PFSK-1 (cell line): Measurements from ENCODE around the gene PSMC1.

Source experiments
- FOXP2 ChIP-seq: optimal IDR thresholded peaks from 2 replicates; pipeline ENCODE3; 2011; ENCODE audit warnings: borderline replicate concordance, control low read depth, inconsistent platforms; ENCODE audit not compliant: insufficient read depth; ENCODE audit errors: extremely low read length, extremely low read depth
- POLR2AphosphoS5 ChIP-seq: IDR thresholded peaks from 2 replicates; pipeline ENCODE4 v1.6.1; 2012; ENCODE audit warnings: low read depth, mild to moderate bottlenecking, control low read depth, low read length, moderate library complexity
- REST ChIP-seq, 2 experiments: IDR thresholded peaks; 2 replicates each; pipeline versions ENCODE4 v1.6.1 to v1.8.0; 2011 to 2012; ENCODE audit warnings: low read depth in 2 of 2, low read length in 2 of 2, control low read depth in 1 of 2, inconsistent platforms in 1 of 2, mild to moderate bottlenecking in 1 of 2, moderate library complexity in 1 of 2; ENCODE audit not compliant: insufficient read depth in 1 of 2
- SIN3A ChIP-seq: IDR thresholded peaks from 2 replicates; pipeline ENCODE4 v1.6.1; 2012; ENCODE audit warnings: mild to moderate bottlenecking, low read length, moderate library complexity, borderline replicate concordance; ENCODE audit not compliant: insufficient read depth
- TAF1 ChIP-seq: IDR thresholded peaks from 2 replicates; pipeline ENCODE4 v1.6.1; 2012; ENCODE audit warnings: low read length, control low read depth, borderline replicate concordance; ENCODE audit not compliant: insufficient read depth

The PSMC1 gene

GRCh38 chr14:90319634-90320541 lies 63.5 kb downstream of the PSMC1 start:
- TF ChIP-seq FOXP2, result no peak
- TF ChIP-seq POLR2AphosphoS5, result no peak
- TF ChIP-seq SIN3A, result no peak
- no peak for TF ChIP-seq TAF1

- no peak for TF ChIP-seq SIN3A
- TF ChIP-seq REST (IDR thresholded peaks at IDR 0.05; ENCODE audit: insufficient read depth in 1 of 2, low read depth in 2 of 2, low read length in 2 of 2), result no peak
- TF ChIP-seq FOXP2, result no peak
- TF ChIP-seq TAF1, result no peak
- TF ChIP-seq POLR2AphosphoS5, result no peak
Observed at GRCh38 chr14:90321891-90322290, 65.5 kb downstream of the PSMC1 start.
